ENCODE measurements around the gene PSMD13.
"Not testable (repeated sequence)": the region's sequence is repeated elsewhere in the genome, so short reads cannot be mapped to it uniquely, and the experiment has no call there.

The PSMD13 gene

GRCh38 chr11:217704-218103 lies 19.1 kb upstream of the PSMD13 start:
- no peak for DNase-seq (ENCODE audit: low read depth in 2 of 2)

DNA sequence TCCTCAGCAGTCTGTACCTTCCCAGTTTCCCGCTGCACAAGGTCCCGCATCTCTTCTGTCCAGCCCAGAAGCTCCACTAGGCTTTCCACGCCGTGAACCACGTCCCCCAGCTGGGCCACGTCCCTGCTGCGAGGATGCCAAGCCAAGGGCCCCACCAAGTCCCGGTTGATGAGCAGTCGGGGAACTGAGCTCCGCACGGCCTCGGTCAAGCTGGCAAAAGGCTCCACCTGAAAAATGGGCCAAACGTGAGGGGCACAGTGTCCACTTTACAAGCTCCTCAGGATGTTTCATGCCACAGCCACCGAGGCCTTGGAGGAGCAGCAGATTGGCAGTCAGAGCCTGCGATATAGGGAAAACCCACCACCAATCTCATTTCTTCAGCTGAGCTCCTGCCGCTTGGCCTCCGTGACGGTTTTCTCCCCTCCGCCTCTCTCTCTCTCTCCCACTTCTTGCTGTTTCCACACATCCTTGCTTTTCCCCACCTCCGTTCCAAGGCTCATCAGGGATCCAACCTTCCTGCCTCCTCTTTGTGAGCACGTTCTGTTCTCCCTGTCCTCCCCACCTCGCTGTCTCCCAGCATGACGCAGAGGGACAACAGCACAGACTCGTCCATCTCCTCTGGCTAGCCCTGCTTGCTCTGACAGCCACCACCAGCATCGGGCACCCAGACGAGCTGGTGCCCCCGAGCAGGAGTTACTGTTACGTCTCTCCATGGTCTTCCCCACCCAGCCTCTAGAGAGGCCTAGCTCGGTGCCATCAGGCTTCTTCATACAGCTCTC lies 17.8 kb upstream of the PSMD13 start:
- DNase-seq (ENCODE audit: low read depth in 2 of 2) = no peak

DNA sequence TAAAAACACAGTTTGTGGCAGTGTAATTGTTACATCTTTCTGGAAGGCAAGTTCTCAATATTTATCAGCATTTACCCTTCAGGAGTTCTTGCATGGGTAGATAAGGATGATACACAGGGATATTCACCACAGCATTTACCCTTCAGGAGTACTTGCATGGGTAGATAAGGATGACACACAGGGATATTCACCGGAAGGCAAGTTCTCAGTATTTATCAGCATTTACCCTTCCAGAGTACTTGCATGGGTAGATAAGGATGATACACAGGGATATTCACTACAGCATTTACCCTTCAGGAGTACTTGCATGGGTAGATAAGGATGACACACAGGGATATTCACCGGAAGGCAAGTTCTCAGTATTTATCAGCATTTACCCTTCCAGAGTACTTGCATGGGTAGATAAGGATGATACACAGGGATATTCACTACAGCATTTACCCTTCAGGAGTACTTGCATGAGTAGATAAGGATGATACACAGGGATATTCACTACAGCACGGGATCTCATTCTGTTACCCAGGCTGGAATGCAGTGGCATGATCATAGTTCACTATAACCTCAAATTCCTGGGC lies 16.0 kb upstream of the PSMD13 start:
- not testable (repeated sequence) for DNase-seq (ENCODE audit: low read depth in 2 of 2)

DNA sequence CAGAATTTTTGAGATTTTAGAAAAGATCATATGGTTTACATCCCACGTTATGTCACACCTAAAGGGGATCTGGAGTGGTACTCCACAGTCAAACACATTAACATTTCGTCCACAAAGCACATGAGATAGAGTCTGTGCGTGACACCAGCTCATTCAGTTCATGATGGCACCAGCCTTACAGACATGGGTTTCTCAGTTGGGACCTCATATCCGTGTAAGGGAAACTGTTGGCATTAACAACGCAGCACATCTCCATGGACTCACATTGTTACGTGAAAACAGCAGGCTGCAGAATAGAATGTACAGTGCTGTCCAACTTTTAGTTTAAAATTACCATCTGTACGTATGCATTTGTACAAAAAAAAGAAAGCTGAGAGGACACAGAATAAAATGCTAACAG lies 15.2 kb upstream of the PSMD13 start:
- no peak for DNase-seq (ENCODE audit: low read depth in 2 of 2)

DNA sequence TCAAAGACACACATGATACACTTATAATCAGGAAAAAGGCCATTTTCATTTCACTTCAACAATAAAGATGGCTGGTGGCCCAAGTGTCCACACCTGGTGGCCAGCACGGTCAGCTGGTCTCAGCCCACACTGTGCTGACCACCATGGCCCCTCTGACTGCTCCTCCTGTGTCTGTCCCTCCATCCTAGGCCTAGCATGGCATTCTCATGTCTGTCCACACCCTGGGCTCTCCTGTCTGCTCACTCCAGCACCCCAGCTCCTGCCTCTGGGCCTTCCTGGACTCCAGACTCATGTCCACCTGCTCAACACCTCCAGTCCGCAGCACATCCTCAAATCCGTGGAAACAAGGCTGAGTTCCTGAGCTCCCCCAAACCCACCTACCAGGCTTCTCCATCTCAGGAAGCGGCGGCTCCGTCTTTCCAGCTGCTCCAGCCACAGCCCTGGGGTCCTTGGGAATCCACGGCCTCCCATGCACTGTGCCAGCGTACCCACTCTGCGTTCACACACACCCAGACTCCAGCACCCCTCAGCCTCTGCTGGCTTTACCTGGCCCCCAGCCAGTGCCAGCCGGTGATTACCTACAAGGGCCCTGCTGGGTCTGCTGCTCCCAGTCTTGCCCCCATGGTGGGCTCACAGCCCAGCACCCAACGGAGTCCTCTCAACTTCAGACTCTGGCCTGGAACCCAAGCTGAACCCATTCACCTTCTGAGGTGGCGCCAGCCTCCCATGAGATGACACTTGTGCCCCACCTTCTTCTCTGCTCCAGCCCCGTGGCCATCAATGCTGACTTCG lies 14.6 kb upstream of the PSMD13 start:
- no peak for DNase-seq (ENCODE audit: low read depth in 2 of 2)

DNA sequence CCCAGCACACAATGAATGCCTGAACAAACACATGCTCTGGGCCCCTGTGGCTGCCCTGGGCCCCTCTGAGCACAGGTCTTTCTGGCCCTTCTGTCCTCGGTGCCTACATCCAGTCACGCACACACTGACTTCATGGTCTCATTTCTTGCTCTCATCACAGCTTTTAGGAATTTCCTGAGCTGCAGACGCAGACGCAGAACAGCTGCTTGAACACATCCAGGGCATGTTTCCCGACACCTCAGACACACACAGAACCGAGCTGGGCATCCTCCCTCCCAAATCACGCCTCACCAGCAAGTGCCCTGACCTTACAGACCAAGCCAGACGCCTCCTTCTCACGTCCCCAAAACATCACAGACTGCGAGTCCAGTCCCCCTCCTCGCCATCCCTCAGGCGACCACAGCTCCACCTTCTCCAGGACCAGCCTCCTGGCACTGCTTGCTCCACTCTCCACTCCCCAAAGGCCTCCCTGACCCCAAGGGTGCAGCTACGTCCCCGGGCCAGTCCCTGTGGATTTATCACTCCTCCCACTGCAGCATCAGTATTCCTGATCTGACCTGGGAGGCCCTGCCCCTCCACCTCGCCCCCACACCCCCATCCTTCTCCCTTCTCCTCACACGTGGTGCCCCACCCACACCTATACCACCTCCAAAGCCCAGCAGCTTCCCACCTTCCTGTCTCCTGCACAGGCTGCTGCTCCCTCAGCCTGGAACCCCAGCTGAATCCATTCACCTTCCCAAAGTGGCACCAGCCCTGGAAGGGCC lies 13.6 kb upstream of the PSMD13 start:
- DNase-seq (ENCODE audit: low read depth in 2 of 2) = no peak

GRCh38 chr11:223884-224283 lies 12.9 kb upstream of the PSMD13 start:
- no peak for DNase-seq (ENCODE audit: low read depth in 2 of 2)

DNA sequence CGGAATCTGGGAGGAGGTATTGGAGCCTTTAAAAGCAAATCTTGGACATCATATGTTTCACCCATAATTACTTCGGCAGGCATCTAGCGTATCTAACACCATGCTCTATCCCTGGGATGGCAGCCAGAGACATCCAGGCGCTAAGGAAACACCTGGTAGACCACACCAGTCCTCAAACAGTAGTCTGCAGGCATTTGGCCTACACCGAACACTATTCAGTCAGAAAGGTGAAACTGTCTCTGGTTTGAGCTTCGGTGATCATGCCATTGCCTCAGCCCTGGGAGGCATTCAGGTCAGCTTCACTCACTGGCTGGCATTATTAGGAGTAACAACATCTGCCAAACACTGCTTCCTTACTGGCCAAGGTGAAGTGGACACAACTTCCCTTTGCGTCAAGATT lies 12.4 kb upstream of the PSMD13 start:
- no peak for DNase-seq (ENCODE audit: low read depth in 2 of 2)

DNA sequence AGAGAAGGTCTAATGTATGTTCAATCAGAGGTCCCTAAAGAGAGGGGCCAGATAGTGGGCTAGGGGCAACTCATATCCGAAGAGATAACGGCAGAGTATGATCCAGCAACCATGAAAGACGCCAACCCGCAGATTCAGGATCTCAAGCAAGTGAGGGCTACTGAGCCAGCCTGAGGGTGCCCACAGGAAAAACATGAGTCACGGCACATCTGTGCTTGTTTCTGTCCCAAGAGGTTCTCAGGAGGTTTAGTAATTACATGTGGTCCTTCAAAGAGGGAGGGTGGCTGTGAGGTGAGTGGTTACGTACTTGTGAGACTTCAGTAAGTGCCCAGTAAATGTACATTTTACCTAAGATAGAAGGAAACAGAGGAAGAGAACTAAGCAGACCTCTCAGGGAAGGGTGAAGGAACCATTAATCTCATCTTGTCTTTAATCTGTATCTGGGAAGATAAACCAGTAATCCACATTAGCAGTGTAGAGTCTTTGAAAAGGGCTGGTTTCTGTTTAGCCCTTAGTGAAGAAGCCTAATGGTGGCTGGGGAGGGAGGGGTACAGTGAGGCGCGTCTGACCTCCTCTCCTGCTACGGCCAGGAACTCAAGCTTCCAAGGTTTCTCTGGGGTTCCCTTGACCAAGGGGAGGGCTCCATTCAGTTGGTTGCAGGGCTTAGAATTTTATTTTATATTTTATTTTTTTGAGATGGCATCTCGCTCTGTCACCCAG lies 10.9 kb upstream of the PSMD13 start:
- no peak for DNase-seq (ENCODE audit: low read depth in 2 of 2)

GRCh38 chr11:227824-228379 lies 8.9 kb upstream of the PSMD13 start:
- DNase-seq (ENCODE audit: low read depth in 2 of 2) = no peak

DNA sequence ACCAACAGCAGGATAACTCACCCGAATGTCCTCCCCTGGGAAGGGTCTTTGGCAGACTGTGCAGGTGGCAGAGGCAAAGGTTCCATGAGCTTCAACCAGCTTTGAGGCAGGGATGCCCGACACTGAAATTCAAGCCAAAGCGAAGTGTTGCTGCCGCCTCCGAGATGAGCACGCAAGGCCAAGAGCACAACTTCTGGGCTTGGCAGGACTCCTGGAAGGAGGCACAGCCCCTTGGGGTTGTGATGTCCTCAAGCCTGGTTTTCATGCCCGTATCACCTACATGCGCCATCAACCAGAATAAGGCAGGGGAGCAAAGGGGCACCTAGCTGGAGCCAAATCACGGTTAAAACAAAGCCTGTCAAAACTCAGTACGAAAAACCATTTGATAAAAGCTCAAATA lies 6.3 kb upstream of the PSMD13 start:
- no peak for DNase-seq (ENCODE audit: low read depth in 2 of 2)

DNA sequence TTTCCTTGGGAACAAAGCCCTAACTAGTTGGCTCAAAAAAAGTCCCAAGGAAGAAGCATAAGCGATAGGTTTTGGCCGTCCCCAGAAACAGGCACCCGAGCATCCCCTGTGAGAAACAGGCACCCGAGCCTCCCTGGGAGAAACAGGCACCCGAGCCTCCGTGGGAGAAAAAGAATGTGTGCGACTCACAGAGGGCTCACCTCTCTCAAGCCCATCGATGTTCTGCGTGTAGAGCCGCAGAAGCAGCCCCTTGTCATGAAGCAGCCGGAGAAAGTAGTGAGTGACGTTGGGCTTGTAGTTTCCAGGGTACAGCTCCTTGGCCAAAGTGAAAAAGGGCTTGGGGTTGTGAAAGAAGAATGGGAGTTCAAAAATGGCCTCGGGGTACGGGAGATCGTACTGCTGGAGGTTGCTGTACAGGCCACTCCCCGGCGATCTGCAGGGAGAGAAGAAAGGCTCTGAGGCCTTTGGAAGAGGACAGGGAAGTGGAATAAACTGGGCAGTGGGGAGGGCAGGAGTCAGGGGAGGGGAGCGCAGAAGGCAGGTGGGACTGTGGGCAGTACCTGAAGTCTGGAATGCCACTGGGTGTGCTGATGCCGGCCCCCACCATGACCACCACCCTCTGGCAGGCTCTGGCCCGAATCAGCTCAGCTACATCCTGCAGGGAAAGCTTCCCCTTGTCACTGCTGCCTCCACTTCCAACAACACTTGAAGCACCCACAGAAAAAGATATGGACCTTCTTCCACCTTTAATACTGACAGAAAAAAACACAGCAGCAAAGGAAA lies 3.8 kb upstream of the PSMD13 start:
- no peak for DNase-seq (ENCODE audit: low read depth in 2 of 2)

GRCh38 chr11:235180-235579 lies 1.6 kb upstream of the PSMD13 start:
- DNase-seq (ENCODE audit: low read depth in 2 of 2) = no peak

DNA sequence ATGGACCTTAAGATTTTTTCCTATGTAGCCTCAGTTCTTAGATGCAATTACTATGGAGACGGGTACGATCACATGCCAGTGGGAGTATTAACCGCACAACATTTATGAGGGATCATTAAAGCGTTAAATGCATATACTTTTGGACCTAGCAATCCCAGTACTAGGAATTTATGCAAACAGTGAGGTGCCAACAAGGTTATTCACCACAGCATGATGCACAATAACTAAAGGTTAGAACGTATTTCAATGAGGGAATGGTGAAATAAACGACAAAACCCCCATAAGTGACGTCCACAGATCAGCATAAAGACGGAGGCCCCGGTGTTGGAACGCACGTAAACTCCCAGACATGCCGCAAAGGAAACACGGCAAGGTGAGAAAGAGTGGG lies 1.2 kb upstream of the PSMD13 start:
- DNase-seq (ENCODE audit: low read depth in 2 of 2) = no peak

GRCh38 chr11:235997-236773 lies 591 bp upstream of the PSMD13 start, which contains the start of gene SIRT3:
SIRT3 (minus strand) TSS chr11:236342; CDS start chr11:236328, 14 bp downstream.
- DNase-seq (ENCODE audit: low read depth in 2 of 2) = peak; percentile 53 to 72

- DNase-seq (ENCODE audit: low read depth in 2 of 2) = not testable (repeated sequence)
These were observed 1.6 kb downstream of the PSMD13 start for GRCh38 chr11:238346-238745.

DNA sequence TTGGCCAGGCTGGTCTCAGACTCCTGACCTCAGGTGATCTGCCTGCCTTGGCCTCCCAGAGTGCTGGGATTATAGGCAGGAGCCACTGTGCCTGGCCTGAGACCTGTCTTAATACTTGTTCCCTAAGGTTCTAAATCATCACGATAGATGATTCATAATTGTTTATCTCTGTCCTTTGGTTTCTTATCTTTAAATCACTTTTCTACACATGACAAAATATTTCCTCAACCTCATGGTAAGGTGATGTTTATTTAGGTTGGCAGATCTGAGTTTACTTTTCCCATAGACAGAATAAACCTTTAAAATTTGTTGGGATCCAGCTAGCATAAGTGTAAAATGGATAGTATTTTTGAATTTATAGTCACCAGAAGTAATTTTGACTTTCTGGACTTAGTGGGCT lies 3.5 kb downstream of the PSMD13 start:
- no peak for DNase-seq (ENCODE audit: low read depth in 2 of 2)

- DNase-seq (ENCODE audit: low read depth in 2 of 2) = no peak
These were observed 4.9 kb downstream of the PSMD13 start for GRCh38 chr11:241634-242033.

GRCh38 chr11:244376-244775 lies 7.6 kb downstream of the PSMD13 start:
- no peak for DNase-seq (ENCODE audit: low read depth in 2 of 2)

Measured in activated CD8-positive, alpha-beta memory T cell treated with anti-CD3 and anti-CD28 coated beads for 4 hours (primary cell).